ENCODE results near the gene TMEM120B.

Gene TMEM120B

GRCh38 chr12:121830134-121830533, 117.6 kb downstream of the TMEM120B start:
- H3K4ac ChIP-seq (ENCODE audit: low read depth, low read length): no peak overlapping the region

GRCh38 chr12:121830588-121831265, 118.2 kb downstream of the TMEM120B start:
- WGBS (ENCODE audit: extremely low coverage, insufficient coverage, low lambda C conversion rate): no CpG with 5 or more reads among the region's 29 CpGs

More at GRCh38 chr12:121830134-121830533, 117.6 kb downstream of the TMEM120B start:
- Histone ChIP-seq H4K5ac (ENCODE audit: low read length) (no peak overlapping the region), H2BK5ac (ENCODE audit: low read length) (no peak overlapping the region), H3K56ac (ENCODE audit: low read length) (no peak overlapping the region), H3K23ac (ENCODE audit: low read length) (no peak overlapping the region), H3K4me2 (ENCODE audit: low read length) (no peak overlapping the region), H3K79me1 (ENCODE audit: low read length) (no peaks in the 10 kb centered on the region), H3K4me3 (ENCODE audit: low read length) (no peak overlapping the region), H3K4me1 (ENCODE audit: control insufficient read depth, low read depth, low read length) (no peaks in the 10 kb centered on the region), H2BK15ac (replicated peaks; ENCODE audit: low read depth) (no peak overlapping the region), H3K18ac (ENCODE audit: low read length) (no peak overlapping the region), H3K36me3 (ENCODE audit: control insufficient read depth, insufficient read depth, low read length) (peaks cover 6% of the 10 kb centered on the region), H3K27me3 (ENCODE audit: insufficient read depth, low read length, poor library complexity) (no peaks in the 10 kb centered on the region), H2BK120ac (ENCODE audit: low read depth, low read length) (no peak overlapping the region), H2AK5ac (ENCODE audit: low read length) (no peak overlapping the region), H3K27ac (ENCODE audit: low read depth, low read length) (no peak overlapping the region), H3K9ac (ENCODE audit: low read length) (no peak overlapping the region), H4K8ac (ENCODE audit: low read depth, low read length) (no peak overlapping the region), H3K79me2 (ENCODE audit: control insufficient read depth, insufficient read depth, low read length) (no peaks in the 10 kb centered on the region)
- no CpG with 5 or more reads among the region's 23 CpGs for WGBS (ENCODE audit: extremely low coverage, insufficient coverage, low lambda C conversion rate)
- DNase-seq: no peak

More at GRCh38 chr12:121830588-121831265, 118.2 kb downstream of the TMEM120B start:
- no peak overlapping the region for H3K4ac ChIP-seq (ENCODE audit: low read depth, low read length)
- no peak overlapping the region for H3K23ac ChIP-seq (ENCODE audit: low read length)
- no peak overlapping the region for H3K18ac ChIP-seq (ENCODE audit: low read length)
- H3K79me1 ChIP-seq (ENCODE audit: low read length): no peaks in the 10 kb centered on the region
- H2BK15ac ChIP-seq (replicated peaks; ENCODE audit: low read depth): no peak overlapping the region
- no peak for DNase-seq
- no peak overlapping the region for H3K27ac ChIP-seq (ENCODE audit: low read depth, low read length)
- no peaks in the 10 kb centered on the region for H3K4me1 ChIP-seq (ENCODE audit: control insufficient read depth, low read depth, low read length)
- no peak overlapping the region for H4K5ac ChIP-seq (ENCODE audit: low read length)
- H3K4me2 ChIP-seq (ENCODE audit: low read length): no peak overlapping the region
- H4K8ac ChIP-seq (ENCODE audit: low read depth, low read length): no peak overlapping the region
- H3K4me3 ChIP-seq (ENCODE audit: low read length): no peak overlapping the region
- H3K9ac ChIP-seq (ENCODE audit: low read length): no peak overlapping the region
- H2BK120ac ChIP-seq (ENCODE audit: low read depth, low read length): no peak overlapping the region
- H3K79me2 ChIP-seq (ENCODE audit: control insufficient read depth, insufficient read depth, low read length): no peaks in the 10 kb centered on the region
- peaks cover 6% of the 10 kb centered on the region for H3K36me3 ChIP-seq (ENCODE audit: control insufficient read depth, insufficient read depth, low read length)
- no peak overlapping the region for H2BK5ac ChIP-seq (ENCODE audit: low read length)
- no peaks in the 10 kb centered on the region for H3K27me3 ChIP-seq (ENCODE audit: insufficient read depth, low read length, poor library complexity)
- no peak overlapping the region for H2AK5ac ChIP-seq (ENCODE audit: low read length)
- H3K56ac ChIP-seq (ENCODE audit: low read length): no peak overlapping the region
